Islet of Langerhans (tissue), 1 donor: ENCODE results near the gene SOX15.
A peak's percentile ranks its signal among the peaks of the same experiment; 100 is the strongest.
"Not testable (repeated sequence)": the region's sequence is repeated elsewhere in the genome, so short reads cannot be mapped to it uniquely, and the experiment has no call there.

Experiments
- FAIRE-seq: peaks from one replicate; lab custom pipeline; 2011; peaks lifted over from hg19 to GRCh38; lab: Jason Lieb, UNC

SOX15 gene

GRCh38 chr17:7610641-7611040 lies 20.7 kb upstream of the SOX15 start:
- FAIRE-seq = no peak

- FAIRE-seq = no peak
These were observed 16.4 kb upstream of the SOX15 start for GRCh38 chr17:7606280-7606679.

GRCh38 chr17:7597561-7597960 lies 7.7 kb upstream of the SOX15 start:
- not testable (repeated sequence) for FAIRE-seq

- FAIRE-seq = no peak
These were observed 3.4 kb upstream of the SOX15 start for GRCh38 chr17:7593296-7593695.

GRCh38 chr17:7592422-7593021 lies 2.6 kb upstream of the SOX15 start:
- no peak for FAIRE-seq

GRCh38 chr17:7591596-7591995 lies 1.7 kb upstream of the SOX15 start:
- no peak for FAIRE-seq

- no peak for FAIRE-seq
These were observed 849 bp upstream of the SOX15 start for GRCh38 chr17:7590743-7591142.

GRCh38 chr17:7589204-7589868 lies 558 bp downstream of the SOX15 start:
- FAIRE-seq = no peak

- no peak for FAIRE-seq
These were observed 1.2 kb downstream of the SOX15 start for GRCh38 chr17:7588553-7589203.

GRCh38 chr17:7587420-7588151 lies 2.3 kb downstream of the SOX15 start:
- no peak for FAIRE-seq

GRCh38 chr17:7586673-7587419 lies 3.0 kb downstream of the SOX15 start:
- no peak for FAIRE-seq

GRCh38 chr17:7583253-7584109 lies 6.4 kb downstream of the SOX15 start, which contains the start of gene MPDU1:
Gene MPDU1, plus strand, starts transcription at chr17:7583852. Its CDS starts 11 bp downstream, at chr17:7583863.
- peak; percentile 43 for FAIRE-seq

GRCh38 chr17:7582396-7583252 lies 7.3 kb downstream of the SOX15 start:
- no peak for FAIRE-seq

GRCh38 chr17:7580604-7581575 lies 9.0 kb downstream of the SOX15 start:
- no peak for FAIRE-seq

- FAIRE-seq = no peak
These were observed 9.9 kb downstream of the SOX15 start for GRCh38 chr17:7579834-7580603.

GRCh38 chr17:7579001-7579833 lies 10.7 kb downstream of the SOX15 start, which contains the start of gene CD68:
Gene CD68, plus strand, starts transcription at chr17:7579638. Its CDS starts 40 bp downstream, at chr17:7579678.
- FAIRE-seq = no peak
